ENCODE results near the gene ETFB. TPM values are rescaled to one million over a fixed set of nuclear protein-coding genes. Genes with fewer than 3 reads are reported as not detected.

ETFB gene
- polyA plus RNA-seq, 1 of the 3 experiments (the other 2 are of a cell fraction), result 169 TPM

GRCh38 chr19:51339313-51339686 is 26.9 kb downstream of the ETFB start:
- Histone ChIP-seq H3K9me2 (no peaks in the 10 kb centered on the region), H3K4me2 (peak overlapping the region; percentile 97), H3K27me3 (ENCODE audit: insufficient read depth) (no peaks in the 10 kb centered on the region), H3K27ac (ENCODE audit: low read depth in 2 of 2, low read length in 1 of 2) (peak overlapping the region; percentile 65 to 76; a peak in 3 of 4 replicates), H3K36me3 (replicated peaks in 1 of 2; ENCODE audit: control insufficient read depth in 1 of 2, insufficient read depth in 2 of 2, low read length in 1 of 2) (no peaks in the 10 kb centered on the region), H3K4me1 (ENCODE audit: control insufficient read depth in 1 of 2, insufficient read depth in 2 of 2, low read depth in 1 of 2, low read length in 1 of 2) (peaks cover 0 to 8% of the 10 kb centered on the region in 2 experiments; a peak in 1 of 4 replicates), H3F3A (replicated peaks; ENCODE audit: insufficient read depth) (peaks cover 3% of the 10 kb centered on the region), H4K20me1 (ENCODE audit: insufficient read depth) (no peaks in the 10 kb centered on the region), H3K4me3 (ENCODE audit: low read depth in 2 of 2, low read length in 1 of 2) (peak overlapping the region; percentile 63 to 80), H3K9me3 (no peaks in the 10 kb centered on the region), H2AFZ (ENCODE audit: low read depth) (peak overlapping the region; percentile 99), H3K79me2 (ENCODE audit: insufficient read depth) (no peaks in the 10 kb centered on the region), H3K9ac (peak overlapping the region; percentile 57; the same call in 1 of the 2 replicates)
- CTCF ChIA-PET, result interaction anchor here (0.6 to 2.1 kb wide), 10 partner anchors 30 to 292 kb away, joined by 3 to 7 read pairs (median 4); no protein-coding TSS in a partner anchor
- POLR2A ChIA-PET, result interaction anchor here (1.3 kb wide), 1 partner anchor 28 kb away, joined by 7 read pairs; no protein-coding TSS in a partner anchor
- WGBS (ENCODE audit: low lambda C conversion rate), result 1% methylated on average over 10 of the region's 10 CpGs
- TF ChIP-seq FOXJ3 (CRISPR knock-in tag; IDR thresholded peaks at IDR 0.05) (no peak), RCOR1 (IDR thresholded peaks at IDR 0.05; ENCODE audit: low read length) (no peak), NRF1 (IDR thresholded peaks at IDR 0.05; ENCODE audit: low read depth, low read length) (no peak), SMC3 (IDR thresholded peaks at IDR 0.05; ENCODE audit: low read depth, low read length) (no peak), TCF12 (IDR thresholded peaks at IDR 0.05) (no peak), SIN3A (IDR thresholded peaks at IDR 0.05; ENCODE audit: borderline replicate concordance, low read depth, low read length) (no peak), CHD2 (IDR thresholded peaks at IDR 0.05; ENCODE audit: low read length, partially characterized antibody) (no peak), JUND (IDR thresholded peaks at IDR 0.05) (no peak), TEAD4 (IDR thresholded peaks at IDR 0.05; ENCODE audit: borderline replicate concordance, insufficient read depth) (no peak), POLR2AphosphoS5 (IDR thresholded peaks at IDR 0.05; ENCODE audit: low read depth, low read length) (no peak), GABPA (IDR thresholded peaks at IDR 0.05; ENCODE audit: low read depth) (no peak), RAD21 (IDR thresholded peaks at IDR 0.05; ENCODE audit: low read length) (no peak), USF2 (IDR thresholded peaks at IDR 0.05; ENCODE audit: borderline replicate concordance, low read depth, low read length) (no peak)
- TF ChIP-seq, protein P1, sequence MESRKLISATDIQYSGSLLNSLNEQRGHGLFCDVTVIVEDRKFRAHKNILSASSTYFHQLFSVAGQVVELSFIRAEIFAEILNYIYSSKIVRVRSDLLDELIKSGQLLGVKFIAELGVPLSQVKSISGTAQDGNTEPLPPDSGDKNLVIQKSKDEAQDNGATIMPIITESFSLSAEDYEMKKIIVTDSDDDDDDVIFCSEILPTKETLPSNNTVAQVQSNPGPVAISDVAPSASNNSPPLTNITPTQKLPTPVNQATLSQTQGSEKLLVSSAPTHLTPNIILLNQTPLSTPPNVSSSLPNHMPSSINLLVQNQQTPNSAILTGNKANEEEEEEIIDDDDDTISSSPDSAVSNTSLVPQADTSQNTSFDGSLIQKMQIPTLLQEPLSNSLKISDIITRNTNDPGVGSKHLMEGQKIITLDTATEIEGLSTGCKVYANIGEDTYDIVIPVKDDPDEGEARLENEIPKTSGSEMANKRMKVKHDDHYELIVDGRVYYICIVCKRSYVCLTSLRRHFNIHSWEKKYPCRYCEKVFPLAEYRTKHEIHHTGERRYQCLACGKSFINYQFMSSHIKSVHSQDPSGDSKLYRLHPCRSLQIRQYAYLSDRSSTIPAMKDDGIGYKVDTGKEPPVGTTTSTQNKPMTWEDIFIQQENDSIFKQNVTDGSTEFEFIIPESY (IDR thresholded peaks at IDR 0.05; ENCODE audit: borderline replicate concordance, low read depth), result no peak
- TF ChIP-seq, protein P2, sequence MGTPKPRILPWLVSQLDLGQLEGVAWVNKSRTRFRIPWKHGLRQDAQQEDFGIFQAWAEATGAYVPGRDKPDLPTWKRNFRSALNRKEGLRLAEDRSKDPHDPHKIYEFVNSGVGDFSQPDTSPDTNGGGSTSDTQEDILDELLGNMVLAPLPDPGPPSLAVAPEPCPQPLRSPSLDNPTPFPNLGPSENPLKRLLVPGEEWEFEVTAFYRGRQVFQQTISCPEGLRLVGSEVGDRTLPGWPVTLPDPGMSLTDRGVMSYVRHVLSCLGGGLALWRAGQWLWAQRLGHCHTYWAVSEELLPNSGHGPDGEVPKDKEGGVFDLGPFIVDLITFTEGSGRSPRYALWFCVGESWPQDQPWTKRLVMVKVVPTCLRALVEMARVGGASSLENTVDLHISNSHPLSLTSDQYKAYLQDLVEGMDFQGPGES (IDR thresholded peaks at IDR 0.05; ENCODE audit: low read depth, low read length), result no peak
- TF ChIP-seq, protein P3, sequence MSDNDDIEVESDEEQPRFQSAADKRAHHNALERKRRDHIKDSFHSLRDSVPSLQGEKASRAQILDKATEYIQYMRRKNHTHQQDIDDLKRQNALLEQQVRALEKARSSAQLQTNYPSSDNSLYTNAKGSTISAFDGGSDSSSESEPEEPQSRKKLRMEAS (IDR thresholded peaks at IDR 0.05; ENCODE audit: low read depth), result no peak
- DNase-seq, result no peak
